K562 (cell line): ENCODE results near the gene HMOX2. TPM values are rescaled to one million over a fixed set of nuclear protein-coding genes. Genes with fewer than 3 reads are reported as not detected.

ENCODE experiments used
- ATAC-seq: fragments of 200-7000 bp; cut with Tn5 transposase; 3 replicates; pipeline ENCODE4 v1.9.1; 2020; ENCODE audit warnings: moderate library complexity
- BruUV-seq: library from RNA; stranded (reverse); fragments of 400-500 nt; replicated peaks from 2 replicates; lab custom pipeline; 2021; lab: Mats Ljungman, UMichigan
- CTCF ChIA-PET: fragments of 300-600 bp; formaldehyde crosslinking; extraction: SDS; loops from one replicate; lab custom pipeline; 2021; ENCODE audit warnings: low intra/inter-chr PET ratio; lab: Yijun Ruan, JAX
- POLR2A ChIA-PET: fragments of 300-600, 350-650 bp; sonication (Branson Sonifier 250); formaldehyde crosslinking; extraction: SDS; loops from one replicate; lab custom pipeline; 2021; ENCODE audit warnings: antibody characterized with exemption, inconsistent platforms; lab: Yijun Ruan, JAX
- DNase-seq, 4 experiments: peaks; one replicate each; pipeline versions ENCODE4 v3.0.0 to v3.0.0-alpha.2; 2011 to 2018; ENCODE audit warnings: low spot score in 3 of 4, mixed read lengths in 3 of 4; ENCODE audit errors: extremely low read depth in 1 of 4
- FAIRE-seq: peaks from 2 replicates; lab custom pipeline; 2011; peaks lifted over from hg19 to GRCh38; lab: Jason Lieb, UNC
- H2AFZ ChIP-seq: 2 replicates; pipeline ENCODE4 v1.6.0; 2011; ENCODE audit warnings: low read depth, low read length, control low read depth, inconsistent platforms
- H3K27ac ChIP-seq: fragments of 200-600 bp; 3 replicates; pipeline ENCODE4 v1.8.0; 2011; ENCODE audit warnings: low read depth, mild to moderate bottlenecking, control low read depth, inconsistent platforms, low read length, moderate library complexity, mixed read lengths; ENCODE audit errors: extremely low read depth
- H3K27me3 ChIP-seq, 2 experiments: fragments of 300-600 bp in 1 of 2; 2 replicates in 1 of 2; 3 replicates in 1 of 2; pipeline versions ENCODE4 v1.6.0 to v1.8.0; 2011; ENCODE audit warnings: inconsistent platforms in 2 of 2, low read length in 2 of 2, mild to moderate bottlenecking in 1 of 2, mixed read lengths in 1 of 2, moderate library complexity in 1 of 2; ENCODE audit not compliant: control insufficient read depth in 2 of 2, insufficient read depth in 2 of 2
- H3K36me3 ChIP-seq: fragments of 300-600 bp; 3 replicates; pipeline ENCODE4 v1.8.0; 2011; ENCODE audit warnings: mild to moderate bottlenecking, low read length, inconsistent platforms; ENCODE audit not compliant: control insufficient read depth, insufficient read depth
- H3K4me1 ChIP-seq, 2 experiments: fragments of 200-600 bp in 1 of 2; replicated peaks in 1 of 2; 2 replicates in 1 of 2; 3 replicates in 1 of 2; pipeline versions ENCODE4 v1.5.1 to v1.8.0; 2011; ENCODE audit warnings: inconsistent platforms in 2 of 2, low read length in 2 of 2, mild to moderate bottlenecking in 1 of 2, mixed read lengths in 1 of 2, moderate library complexity in 1 of 2; ENCODE audit not compliant: control insufficient read depth in 2 of 2, insufficient read depth in 2 of 2
- H3K4me2 ChIP-seq: 2 replicates; pipeline ENCODE4 v1.6.1; 2011; ENCODE audit warnings: low read length, control low read depth, inconsistent platforms, mixed read lengths; ENCODE audit not compliant: insufficient read depth
- H3K4me3 ChIP-seq: fragments of 200-600 bp; sonication (generic), shearing (Covaris generic); 2 replicates; pipeline ENCODE4 v1.5.1; 2016; ENCODE audit warnings: control low read depth, inconsistent platforms
- H3K79me2 ChIP-seq: fragments of 200-600 bp; 3 replicates; pipeline ENCODE4 v1.8.0; 2011; ENCODE audit warnings: low read length, inconsistent platforms; ENCODE audit not compliant: control insufficient read depth, insufficient read depth
- H3K9ac ChIP-seq, 2 experiments: 2 replicates each; pipeline versions ENCODE4 v1.6.0 to v1.6.1; 2011; ENCODE audit warnings: low read depth in 2 of 2, low read length in 2 of 2, control low read depth in 1 of 2, inconsistent platforms in 1 of 2, mild to moderate bottlenecking in 1 of 2, mixed read lengths in 1 of 2; ENCODE audit not compliant: insufficient read depth in 1 of 2
- H3K9me1 ChIP-seq: one replicate; pipeline ENCODE4 v1.6.0; 2011; ENCODE audit warnings: inconsistent platforms, mild to moderate bottlenecking, low read length, moderate library complexity; ENCODE audit not compliant: control insufficient read depth, insufficient read depth
- H3K9me3 ChIP-seq: replicated peaks from 2 replicates; pipeline ENCODE4 v1.5.1; 2011; ENCODE audit warnings: low read depth, low read length, inconsistent platforms; ENCODE audit not compliant: control insufficient read depth, insufficient read depth
- H4K20me1 ChIP-seq: replicated peaks from 2 replicates; pipeline ENCODE4 v1.6.1; 2011; ENCODE audit warnings: low read length, inconsistent platforms, mixed read lengths; ENCODE audit not compliant: control insufficient read depth, insufficient read depth
- BACH1 ChIP-seq: fragments of 200-800 bp; sonication (Bioruptor generic); IDR thresholded peaks from 2 replicates; pipeline ENCODE4 v1.6.1; 2016; ENCODE audit warnings: missing genetic modification characterization, missing compliant biosample characterization
- NR3C1 ChIP-seq: sonication (generic); formaldehyde crosslinking; IDR thresholded peaks from 2 replicates; pipeline ENCODE4 v1.8.1; 2022; ENCODE audit warnings: missing genetic modification reagents
- RB1 ChIP-seq: fragments of 450-650 bp; IDR thresholded peaks from 2 replicates; pipeline ENCODE4 v1.6.1; 2017; ENCODE audit warnings: low read depth, mild to moderate bottlenecking
- ZNF695 ChIP-seq: fragments of 450-650 bp; formaldehyde crosslinking; IDR thresholded peaks from 2 replicates; pipeline ENCODE4 v1.4.0; 2020; ENCODE audit warnings: mild to moderate bottlenecking, moderate library complexity
- WGBS: fragments of 100-300 bp; shearing (Covaris generic); methylation state at CpG from one replicate; pipeline ENCODE4 v1.1.6; 2016; ENCODE audit warnings: low coverage, mixed read lengths; ENCODE audit not compliant: insufficient coverage; ENCODE audit errors: missing lambda C conversion rate; 5-methylcytosine and 5-hydroxymethylcytosine counted together
- in situ Hi-C: fragments of 300-500 bp; cut with MboI; formaldehyde crosslinking; loops from 4 replicates; pipeline ENCODE4 v1.15.0; 2018; ENCODE audit warnings: inconsistent platforms, mixed read lengths
- intact Hi-C: fragments of 100-400 bp; cut with micrococcal nuclease; formaldehyde crosslinking; loops from 2 replicates; pipeline ENCODE4 v1.14.2; 2022
- polyA plus RNA-seq, 8 experiments: library from polyadenylated mRNA; depleted of rRNA in 4 of 8; stranded (reverse) in 5 of 8; unstranded in 3 of 8; fragments of >200 nt; fragmentation: Nextera tagmentation in 2 of 8; fragmentation: Illumina TruSeq in 1 of 8; extraction: Ambion mirVana in 2 of 8; extraction: Trizol in 1 of 8; gene quantifications; 2 replicates each; pipeline versions ENCODE4 v1.2.1 to v1.2.3, GENCODE V29; 2011 to 2014; ENCODE audit warnings: inconsistent platforms in 1 of 8, missing spikeins in 1 of 8
- total RNA-seq, 7 experiments: library from RNA; depleted of rRNA in 6 of 7; stranded (reverse); fragments of >200 nt in 6 of 7; fragmentation: Illumina TruSeq in 2 of 7; extraction: Trizol in 2 of 7; gene quantifications; 2 replicates each; pipeline versions ENCODE4 v1.2.1 to v1.2.3, GENCODE V29; 2011 to 2021; ENCODE audit warnings: low replicate concordance in 1 of 7
- TF ChIP-seq, protein P1 (sequence below): fragments of 200-400 bp; formaldehyde crosslinking; IDR thresholded peaks from 2 replicates; pipeline ENCODE4 v1.6.1; 2017; ENCODE audit warnings: mild to moderate bottlenecking, low read depth, low read length, moderate library complexity
- TF ChIP-seq, protein P2 (sequence below): fragments of 450-650 bp; conservative IDR thresholded peaks from 2 replicates; pipeline ENCODE4 v1.6.1; 2016; ENCODE audit warnings: missing genetic modification characterization, low read depth, mild to moderate bottlenecking, missing compliant biosample characterization, moderate library complexity
- TF ChIP-seq, protein P3 (sequence below), 3 experiments: fragments of 200-800 bp in 1 of 3; sonication (Bioruptor generic) in 1 of 3; sonication (generic) in 1 of 3; formaldehyde crosslinking in 1 of 3; IDR thresholded peaks; 2 replicates each; pipeline versions ENCODE4 v1.6.1 to v1.8.0; 2016 to 2022; ENCODE audit warnings: mild to moderate bottlenecking in 2 of 3, missing compliant biosample characterization in 2 of 3, missing genetic modification characterization in 2 of 3, missing genetic modification reagents in 1 of 3
- TF ChIP-seq, protein P4 (sequence below): sonication (generic); formaldehyde crosslinking; IDR thresholded peaks from 2 replicates; pipeline ENCODE4 v1.8.0; 2022; ENCODE audit warnings: mild to moderate bottlenecking, low read depth, missing genetic modification reagents

HMOX2 gene
- total and polyA plus RNA-seq, 9 of the 15 experiments (the other 6 are each of a cell fraction or from before 2014, with no cell fraction given): 26.8 to 87.4 (median 57.4) TPM

- TF ChIP-seq, protein P1, sequence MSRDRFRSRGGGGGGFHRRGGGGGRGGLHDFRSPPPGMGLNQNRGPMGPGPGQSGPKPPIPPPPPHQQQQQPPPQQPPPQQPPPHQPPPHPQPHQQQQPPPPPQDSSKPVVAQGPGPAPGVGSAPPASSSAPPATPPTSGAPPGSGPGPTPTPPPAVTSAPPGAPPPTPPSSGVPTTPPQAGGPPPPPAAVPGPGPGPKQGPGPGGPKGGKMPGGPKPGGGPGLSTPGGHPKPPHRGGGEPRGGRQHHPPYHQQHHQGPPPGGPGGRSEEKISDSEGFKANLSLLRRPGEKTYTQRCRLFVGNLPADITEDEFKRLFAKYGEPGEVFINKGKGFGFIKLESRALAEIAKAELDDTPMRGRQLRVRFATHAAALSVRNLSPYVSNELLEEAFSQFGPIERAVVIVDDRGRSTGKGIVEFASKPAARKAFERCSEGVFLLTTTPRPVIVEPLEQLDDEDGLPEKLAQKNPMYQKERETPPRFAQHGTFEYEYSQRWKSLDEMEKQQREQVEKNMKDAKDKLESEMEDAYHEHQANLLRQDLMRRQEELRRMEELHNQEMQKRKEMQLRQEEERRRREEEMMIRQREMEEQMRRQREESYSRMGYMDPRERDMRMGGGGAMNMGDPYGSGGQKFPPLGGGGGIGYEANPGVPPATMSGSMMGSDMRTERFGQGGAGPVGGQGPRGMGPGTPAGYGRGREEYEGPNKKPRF: no peak
- no peak for TF ChIP-seq NR3C1 (CRISPR knock-in tag)
- TF ChIP-seq, protein P2, sequence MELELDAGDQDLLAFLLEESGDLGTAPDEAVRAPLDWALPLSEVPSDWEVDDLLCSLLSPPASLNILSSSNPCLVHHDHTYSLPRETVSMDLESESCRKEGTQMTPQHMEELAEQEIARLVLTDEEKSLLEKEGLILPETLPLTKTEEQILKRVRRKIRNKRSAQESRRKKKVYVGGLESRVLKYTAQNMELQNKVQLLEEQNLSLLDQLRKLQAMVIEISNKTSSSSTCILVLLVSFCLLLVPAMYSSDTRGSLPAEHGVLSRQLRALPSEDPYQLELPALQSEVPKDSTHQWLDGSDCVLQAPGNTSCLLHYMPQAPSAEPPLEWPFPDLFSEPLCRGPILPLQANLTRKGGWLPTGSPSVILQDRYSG (tag): no peak
Measured at GRCh38 chr16:4498546-4499195, 22.5 kb downstream of the HMOX2 start (continued).

GRCh38 chr16:4499196-4499555 lies 23.0 kb downstream of the HMOX2 start:
- no peak for TF ChIP-seq ZNF695 (CRISPR knock-in tag)
- TF ChIP-seq, protein P3, sequence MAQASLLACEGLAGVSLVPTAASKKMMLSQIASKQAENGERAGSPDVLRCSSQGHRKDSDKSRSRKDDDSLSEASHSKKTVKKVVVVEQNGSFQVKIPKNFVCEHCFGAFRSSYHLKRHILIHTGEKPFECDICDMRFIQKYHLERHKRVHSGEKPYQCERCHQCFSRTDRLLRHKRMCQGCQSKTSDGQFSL (CRISPR knock-in tag; IDR thresholded peaks at IDR 0.05): no peak
- TF ChIP-seq, protein P3 (tag; IDR thresholded peaks at IDR 0.05): no peak
- no peak for TF ChIP-seq BACH1
- TF ChIP-seq, protein P4, sequence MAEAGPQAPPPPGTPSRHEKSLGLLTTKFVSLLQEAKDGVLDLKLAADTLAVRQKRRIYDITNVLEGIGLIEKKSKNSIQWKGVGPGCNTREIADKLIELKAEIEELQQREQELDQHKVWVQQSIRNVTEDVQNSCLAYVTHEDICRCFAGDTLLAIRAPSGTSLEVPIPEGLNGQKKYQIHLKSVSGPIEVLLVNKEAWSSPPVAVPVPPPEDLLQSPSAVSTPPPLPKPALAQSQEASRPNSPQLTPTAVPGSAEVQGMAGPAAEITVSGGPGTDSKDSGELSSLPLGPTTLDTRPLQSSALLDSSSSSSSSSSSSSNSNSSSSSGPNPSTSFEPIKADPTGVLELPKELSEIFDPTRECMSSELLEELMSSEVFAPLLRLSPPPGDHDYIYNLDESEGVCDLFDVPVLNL (CRISPR knock-in tag): no peak
- TF ChIP-seq RB1: no peak
- Histone ChIP-seq H3K36me3 (peaks cover 27% of the 10 kb centered on the region), H3K27me3 (no peaks in the 10 kb centered on the region), H3K79me2 (peaks cover 42% of the 10 kb centered on the region; the same call in 2 of the 3 replicates), H3K9ac (no peak overlapping the region), H3K4me1 (peaks cover 0 to 2% of the 10 kb centered on the region in 2 experiments; a peak in 2 of 5 replicates), H3K27ac (no peak overlapping the region), H3K9me1 (no peaks in the 10 kb centered on the region), H3K4me2 (no peak overlapping the region), H2AFZ (no peak overlapping the region), H3K9me3 (no peaks in the 10 kb centered on the region), H3K4me3 (no peak overlapping the region), H4K20me1 (peaks cover 7% of the 10 kb centered on the region; the same call in 1 of the 2 replicates)
- ChIA-PET POLR2A (interaction anchor here (0.5 to 3.4 kb wide), 2 partner anchors 9 to 16 kb away, joined by 3 to 10 read pairs; no protein-coding TSS in a partner anchor), CTCF (no interaction called here)
- WGBS: 94% methylated on average over 4 of the region's 4 CpGs
- no TSS peak for BruUV-seq
- intact Hi-C loops: no loop called here
- DNase-seq (no peak), ATAC-seq (no peak), FAIRE-seq (peak; percentile 42)
- in situ Hi-C loops: no loop called here
